Activated CD4-positive, CD25-positive, alpha-beta regulatory T cell treated with anti-CD3 and anti-CD28 coated beads, Interleukin-2, amount 50 U/mL, for 72 hours (primary cell): ENCODE results near the gene CDH4.

Source experiments
- DNase-seq: peaks from one replicate; pipeline ENCODE4 v3.0.0; 2021

CDH4 gene

GRCh38 chr20:61704661-61705060 is 452.6 kb downstream of the CDH4 start:
- DNase-seq: no peak

- no peak for DNase-seq
These were observed 453.6 kb downstream of the CDH4 start for GRCh38 chr20:61705386-61706258.

GRCh38 chr20:61706259-61706961 is 454.3 kb downstream of the CDH4 start:
- DNase-seq: no peak

GRCh38 chr20:61708891-61709290 is 456.8 kb downstream of the CDH4 start:
- DNase-seq: no peak

GRCh38 chr20:61710108-61710507 is 458.0 kb downstream of the CDH4 start:
- no peak for DNase-seq

- no peak for DNase-seq
These were observed 460.6 kb downstream of the CDH4 start for GRCh38 chr20:61712688-61713087.

GRCh38 chr20:61718361-61719005 is 466.4 kb downstream of the CDH4 start:
- DNase-seq: no peak

DNA sequence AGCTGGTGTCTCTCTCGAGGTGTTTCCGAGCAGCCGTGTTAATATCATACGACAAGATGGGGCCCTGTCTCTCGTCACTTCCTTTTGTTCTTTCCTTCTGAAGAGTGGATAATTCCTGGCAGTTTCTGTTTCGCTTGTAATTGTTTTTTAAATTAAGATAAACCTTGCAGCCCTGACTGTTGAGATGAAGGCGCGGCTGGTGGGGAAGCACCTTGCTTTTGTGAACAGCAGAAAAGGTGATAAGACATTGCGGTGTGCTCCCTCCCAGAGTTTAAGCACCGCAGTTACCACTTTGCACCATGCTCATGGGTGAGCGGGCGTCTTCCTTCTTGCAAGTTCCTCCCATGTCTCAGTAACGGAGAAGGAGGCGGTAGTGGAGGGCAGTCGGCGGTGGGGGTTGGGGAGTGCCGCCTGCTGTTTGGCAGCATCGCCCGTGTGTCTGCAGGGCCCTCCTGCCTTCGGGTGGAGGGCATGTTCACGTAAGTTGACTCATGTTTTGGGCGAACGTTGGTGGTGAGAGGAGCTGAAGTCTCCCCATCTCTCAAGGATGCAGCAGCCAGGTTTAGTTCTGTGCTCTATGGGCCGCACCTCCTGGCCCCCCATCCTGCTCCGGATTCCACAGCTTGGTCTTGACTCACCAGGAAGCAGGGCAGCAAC is 467.8 kb downstream of the CDH4 start:
- DNase-seq: peak; percentile 38

DNA sequence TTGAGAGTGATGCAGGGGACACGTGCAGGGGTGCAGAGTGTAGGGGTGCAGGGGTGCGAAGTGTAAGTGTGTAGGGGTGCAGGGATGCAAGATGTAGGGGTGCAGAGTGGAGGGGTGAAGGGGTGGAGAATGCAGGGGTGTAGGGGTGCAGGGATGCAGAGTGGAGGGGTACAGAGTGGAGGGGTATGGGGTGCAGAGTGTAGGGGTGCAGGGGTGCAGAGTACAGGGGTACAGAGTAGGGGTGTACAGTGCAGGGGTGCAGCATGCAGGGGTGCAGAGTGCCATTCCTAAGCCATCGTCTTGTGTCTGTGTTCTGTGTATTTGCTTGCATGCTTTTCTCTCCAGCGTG is 468.3 kb downstream of the CDH4 start:
- DNase-seq: no peak

DNA sequence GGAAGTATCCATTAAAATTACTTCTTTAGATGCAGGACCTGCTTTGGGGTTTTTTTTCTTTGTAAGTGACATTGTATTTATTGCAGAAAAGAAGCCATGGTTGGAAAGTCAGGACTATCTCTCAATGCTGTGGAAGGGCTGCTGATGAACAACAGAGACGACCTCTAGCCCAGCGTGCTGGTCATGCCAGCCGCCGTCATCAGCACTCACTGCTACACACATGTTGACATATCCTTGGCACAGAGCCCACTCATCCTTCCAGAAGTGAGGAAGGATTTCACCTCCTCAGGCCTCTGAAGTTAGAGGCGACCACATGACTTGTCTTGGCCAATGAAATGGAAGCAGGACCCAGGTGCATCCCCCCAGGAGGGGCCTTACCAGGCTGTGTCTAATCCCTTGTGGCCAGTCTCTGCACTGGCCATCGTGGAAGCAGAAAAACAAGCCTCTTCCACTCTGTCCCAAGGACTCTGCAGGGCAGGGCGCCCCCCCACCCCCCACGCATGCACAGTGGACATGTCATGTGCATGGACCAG is 470.2 kb downstream of the CDH4 start:
- DNase-seq: no peak

DNA sequence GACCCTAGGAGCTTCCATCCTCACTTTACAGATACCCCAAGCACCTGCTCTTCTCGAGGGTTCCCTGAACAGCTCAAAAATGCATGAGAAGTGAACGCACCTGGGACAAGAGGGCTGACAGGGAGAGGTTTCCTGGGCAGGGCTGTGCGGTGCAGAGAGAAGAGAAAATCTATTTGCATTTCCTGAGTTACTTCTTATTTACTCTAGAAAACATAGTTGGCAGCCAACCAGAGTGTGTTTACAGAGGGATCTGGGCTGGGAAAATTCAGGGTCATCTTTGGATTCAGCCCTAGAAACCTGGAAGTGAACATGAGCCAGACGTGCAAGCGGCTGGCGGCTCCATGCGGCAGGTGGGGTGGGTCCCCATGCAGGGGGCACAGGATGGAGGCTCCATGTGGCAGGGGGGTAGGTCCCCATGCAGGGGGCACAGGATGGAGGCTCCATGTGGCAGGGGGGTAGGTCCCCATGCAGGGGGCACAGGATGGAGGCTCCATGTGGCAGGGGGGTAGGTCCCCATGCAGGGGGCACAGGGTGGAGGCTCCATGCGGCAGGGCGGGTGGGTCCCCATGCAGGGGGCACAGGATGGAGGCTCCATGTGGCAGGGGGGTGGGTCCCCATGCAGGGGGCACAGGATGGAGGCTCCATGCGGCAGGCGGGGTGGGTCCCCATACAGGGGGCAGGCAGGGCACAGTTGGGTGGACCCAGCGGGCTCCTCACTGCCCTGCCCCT is 471.6 kb downstream of the CDH4 start:
- no peak for DNase-seq

GRCh38 chr20:61724376-61724775 is 472.3 kb downstream of the CDH4 start:
- DNase-seq: no peak

DNA sequence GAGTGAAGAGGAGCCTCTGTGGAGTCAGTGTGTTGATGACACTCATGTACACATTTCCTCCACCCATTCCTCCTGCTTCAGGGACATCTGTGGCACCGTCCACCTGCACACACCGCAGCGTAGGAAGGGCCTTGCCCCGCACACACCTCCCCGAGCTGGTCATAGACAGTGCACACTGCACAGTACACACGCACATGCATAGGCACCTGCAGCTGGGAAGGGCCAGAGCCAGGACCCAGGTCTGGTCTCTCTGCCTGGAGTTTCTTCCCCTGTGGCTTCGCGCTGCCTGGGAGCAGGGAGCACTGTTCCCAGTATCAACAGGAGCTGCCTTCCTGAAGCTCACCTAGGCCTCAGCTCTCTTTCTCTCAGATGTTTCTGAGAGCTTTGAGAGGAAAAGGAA is 473.1 kb downstream of the CDH4 start:
- no peak for DNase-seq

DNA sequence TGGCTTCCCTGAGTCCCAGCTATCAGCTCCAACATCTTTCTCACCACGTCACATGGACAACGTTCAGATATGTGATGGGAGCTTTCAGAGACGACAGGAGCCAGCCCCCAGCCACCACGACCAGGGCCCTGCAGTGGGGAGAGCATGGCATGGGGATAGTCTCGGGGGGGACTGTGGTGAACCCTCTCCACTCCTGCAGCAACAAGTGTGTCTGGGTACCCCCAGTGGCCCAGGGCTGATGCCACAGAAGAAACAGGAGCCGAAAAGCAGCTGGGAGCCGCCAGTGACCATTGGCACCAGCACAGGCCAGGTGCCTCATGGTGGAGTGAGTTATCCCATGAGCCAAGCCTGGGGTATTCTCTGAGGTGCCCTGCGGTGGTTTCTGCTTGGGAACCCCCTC is 473.9 kb downstream of the CDH4 start:
- DNase-seq: no peak

GRCh38 chr20:61726979-61727378 is 474.9 kb downstream of the CDH4 start:
- no peak for DNase-seq

- DNase-seq: no peak
These were observed 475.7 kb downstream of the CDH4 start for GRCh38 chr20:61727761-61728160.

GRCh38 chr20:61728326-61728725 is 476.3 kb downstream of the CDH4 start:
- DNase-seq: no peak

DNA sequence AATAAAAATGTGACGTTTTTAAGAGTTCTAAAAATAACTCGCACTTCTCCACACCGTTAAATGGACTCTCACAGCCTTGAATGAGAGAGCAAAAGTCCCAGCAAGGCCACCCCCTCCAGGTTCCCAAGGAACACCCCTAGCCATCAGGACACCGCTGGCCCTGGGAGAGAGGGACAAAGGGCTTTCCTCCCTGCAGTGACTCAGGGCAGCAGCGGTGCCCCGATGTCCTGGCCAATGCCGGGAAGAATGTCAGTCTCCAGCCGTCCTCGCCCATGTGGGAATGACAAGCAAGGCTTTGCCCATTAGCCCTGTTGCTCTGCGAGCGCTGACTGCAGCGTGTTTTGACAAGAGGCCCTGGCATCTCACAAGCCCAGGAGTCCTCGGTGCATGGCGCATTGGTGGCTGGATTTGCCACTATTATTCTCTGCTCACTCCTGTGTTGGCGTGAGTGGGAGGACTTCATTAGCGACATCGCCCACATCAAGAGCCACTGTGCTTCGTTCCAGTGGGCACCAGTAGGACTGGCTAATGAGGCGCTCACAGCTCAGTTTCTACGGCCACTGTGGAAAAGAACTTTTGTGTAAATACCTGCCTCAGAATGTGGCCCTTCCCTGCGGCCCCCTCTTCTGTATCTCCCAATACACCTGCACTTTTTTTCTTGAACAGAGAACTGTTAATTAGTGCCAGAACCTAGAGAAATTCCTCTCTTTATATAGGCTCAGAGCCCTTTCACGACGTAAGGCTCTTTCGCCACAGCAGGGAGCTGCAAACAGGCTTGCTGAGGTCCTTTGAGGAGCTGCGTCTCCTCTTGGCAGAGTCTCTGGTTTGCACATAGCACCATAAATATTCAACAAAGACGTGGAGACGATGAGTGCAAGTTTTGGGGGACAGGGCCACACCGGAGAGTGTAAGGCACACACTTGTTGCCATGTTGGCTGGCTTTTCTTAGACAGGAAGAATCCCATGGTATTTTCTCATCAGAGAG is 477.0 kb downstream of the CDH4 start:
- no peak for DNase-seq

DNA sequence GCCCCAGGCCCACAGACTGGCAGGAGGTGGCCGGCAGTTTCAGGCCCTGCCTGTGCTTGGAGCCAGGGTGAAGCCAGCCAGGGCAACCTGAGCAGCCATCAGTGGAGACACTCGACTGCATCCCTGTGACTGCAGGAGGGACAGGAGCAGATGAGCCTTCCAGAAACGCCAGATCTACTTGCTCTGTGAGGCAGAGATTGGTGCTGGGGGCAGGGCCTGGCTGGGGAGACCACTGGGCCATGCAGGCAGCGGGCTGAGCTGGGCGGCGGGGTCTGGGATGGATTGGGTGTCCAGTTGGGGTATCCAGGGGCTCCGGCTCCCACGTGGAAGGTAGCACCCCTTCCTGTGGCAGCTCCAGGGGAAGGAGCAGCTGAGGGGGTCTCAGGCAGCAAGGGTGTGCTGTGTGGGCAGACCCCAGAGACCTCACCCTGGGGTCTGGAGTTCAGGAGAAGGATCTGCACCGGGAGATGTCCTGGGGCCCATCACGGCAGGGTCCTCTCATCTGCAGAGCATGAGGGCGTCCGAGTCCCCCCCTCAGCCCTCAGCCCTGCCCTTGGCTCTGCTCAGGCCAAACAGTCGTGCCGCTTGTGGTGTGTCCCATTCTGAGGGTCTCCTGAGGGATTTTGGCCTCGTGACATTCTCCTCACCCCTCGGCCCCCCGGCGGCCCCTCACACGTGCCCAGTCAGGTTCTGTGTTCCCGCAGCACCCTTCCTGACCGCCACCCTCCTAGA is 478.7 kb downstream of the CDH4 start:
- DNase-seq: no peak
